Choroid plexus epithelial cell (primary cell): ENCODE data around the gene TMEM145.

Experiments
- DNase-seq: peaks from one replicate; pipeline ENCODE4 v3.0.0-alpha.2; 2010; ENCODE audit warnings: low read depth
- H3K4me3 ChIP-seq: 2 replicates; pipeline ENCODE4 v1.5.1; 2011; ENCODE audit warnings: low read depth, mild to moderate bottlenecking, control low read depth, low read length, moderate library complexity
- TF ChIP-seq, protein P1 (sequence below): conservative IDR thresholded peaks from 2 replicates; pipeline ENCODE4 v1.5.1; 2011; ENCODE audit warnings: low read depth, mild to moderate bottlenecking, control low read depth, inconsistent platforms, low read length, moderate library complexity

TMEM145 gene

DNA sequence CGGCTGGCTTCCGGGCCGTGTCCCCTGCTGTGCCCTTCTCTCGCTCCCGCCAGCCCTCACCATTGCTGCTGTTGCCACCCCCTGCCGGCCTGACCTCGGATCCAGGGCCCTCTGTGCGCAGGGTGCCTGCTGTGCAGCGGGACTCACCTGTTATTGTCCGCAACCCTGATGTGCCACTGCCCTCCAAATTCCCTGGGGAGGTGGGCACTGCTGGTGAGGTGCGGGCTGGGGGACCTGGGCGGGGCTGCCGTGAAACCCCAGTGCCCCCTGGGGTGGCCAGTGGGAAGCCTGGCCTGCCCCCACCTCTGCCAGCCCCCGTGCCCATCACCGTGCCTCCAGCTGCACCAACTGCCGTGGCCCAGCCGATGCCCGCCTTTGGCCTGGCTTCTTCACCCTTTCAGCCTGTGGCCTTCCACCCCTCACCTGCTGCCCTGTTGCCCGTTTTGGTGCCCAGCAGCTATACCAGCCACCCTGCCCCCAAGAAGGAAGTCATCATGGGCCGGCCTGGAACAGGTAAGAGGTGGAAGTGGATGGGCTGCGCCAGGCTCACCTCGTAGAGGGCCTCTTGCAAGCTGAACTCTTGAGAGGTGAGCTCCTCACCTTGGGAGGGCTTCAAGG, 38.9 kb upstream of the TMEM145 start:
- TF ChIP-seq, protein P1, sequence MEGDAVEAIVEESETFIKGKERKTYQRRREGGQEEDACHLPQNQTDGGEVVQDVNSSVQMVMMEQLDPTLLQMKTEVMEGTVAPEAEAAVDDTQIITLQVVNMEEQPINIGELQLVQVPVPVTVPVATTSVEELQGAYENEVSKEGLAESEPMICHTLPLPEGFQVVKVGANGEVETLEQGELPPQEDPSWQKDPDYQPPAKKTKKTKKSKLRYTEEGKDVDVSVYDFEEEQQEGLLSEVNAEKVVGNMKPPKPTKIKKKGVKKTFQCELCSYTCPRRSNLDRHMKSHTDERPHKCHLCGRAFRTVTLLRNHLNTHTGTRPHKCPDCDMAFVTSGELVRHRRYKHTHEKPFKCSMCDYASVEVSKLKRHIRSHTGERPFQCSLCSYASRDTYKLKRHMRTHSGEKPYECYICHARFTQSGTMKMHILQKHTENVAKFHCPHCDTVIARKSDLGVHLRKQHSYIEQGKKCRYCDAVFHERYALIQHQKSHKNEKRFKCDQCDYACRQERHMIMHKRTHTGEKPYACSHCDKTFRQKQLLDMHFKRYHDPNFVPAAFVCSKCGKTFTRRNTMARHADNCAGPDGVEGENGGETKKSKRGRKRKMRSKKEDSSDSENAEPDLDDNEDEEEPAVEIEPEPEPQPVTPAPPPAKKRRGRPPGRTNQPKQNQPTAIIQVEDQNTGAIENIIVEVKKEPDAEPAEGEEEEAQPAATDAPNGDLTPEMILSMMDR, result no peak
- DNase-seq, result no peak
- no peak overlapping the region for H3K4me3 ChIP-seq

DNA sequence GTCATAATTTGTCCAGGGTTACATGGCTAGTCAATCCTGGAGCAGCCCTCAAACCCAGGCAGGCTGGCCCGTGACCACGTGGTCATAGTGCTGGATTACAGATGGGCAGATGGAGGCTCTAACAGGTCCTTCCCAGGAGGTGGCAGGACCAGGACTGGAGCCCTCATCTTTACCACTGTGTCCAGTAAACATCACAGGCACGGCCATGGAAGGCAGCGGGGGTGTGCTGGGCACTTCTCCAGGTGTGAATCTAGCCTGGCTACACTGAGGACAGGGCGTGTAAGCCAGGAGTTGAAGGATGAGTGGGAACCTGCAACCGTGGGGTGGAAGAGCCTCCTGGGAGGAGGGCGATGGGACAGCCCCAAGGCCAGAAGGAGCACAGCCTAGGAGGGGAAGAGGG, 38.0 kb upstream of the TMEM145 start:
- DNase-seq, result no peak
- TF ChIP-seq, protein P1, result no peak
- no peak overlapping the region for H3K4me3 ChIP-seq

DNA sequence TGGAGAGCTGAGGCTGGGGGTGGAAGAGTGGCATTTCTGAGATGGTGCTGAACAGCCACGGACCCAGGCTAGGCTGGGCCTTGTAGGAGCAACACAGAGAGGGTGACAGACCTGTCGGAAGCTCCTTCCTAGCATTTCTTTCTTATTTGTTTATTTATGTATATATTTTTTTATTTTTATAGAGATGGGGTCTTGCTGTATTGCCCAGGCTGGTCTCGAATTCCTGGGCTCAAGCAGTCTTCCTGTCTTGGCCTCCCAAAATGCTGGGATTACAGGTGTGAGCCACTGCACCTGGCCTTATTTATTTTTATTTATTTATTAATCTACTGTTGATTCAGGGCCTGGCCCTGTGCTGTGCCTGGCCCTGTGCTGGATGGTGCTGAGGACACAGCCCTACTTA, 37.6 kb upstream of the TMEM145 start:
- no peak overlapping the region for H3K4me3 ChIP-seq
- TF ChIP-seq, protein P1, result no peak
- DNase-seq, result no peak

DNA sequence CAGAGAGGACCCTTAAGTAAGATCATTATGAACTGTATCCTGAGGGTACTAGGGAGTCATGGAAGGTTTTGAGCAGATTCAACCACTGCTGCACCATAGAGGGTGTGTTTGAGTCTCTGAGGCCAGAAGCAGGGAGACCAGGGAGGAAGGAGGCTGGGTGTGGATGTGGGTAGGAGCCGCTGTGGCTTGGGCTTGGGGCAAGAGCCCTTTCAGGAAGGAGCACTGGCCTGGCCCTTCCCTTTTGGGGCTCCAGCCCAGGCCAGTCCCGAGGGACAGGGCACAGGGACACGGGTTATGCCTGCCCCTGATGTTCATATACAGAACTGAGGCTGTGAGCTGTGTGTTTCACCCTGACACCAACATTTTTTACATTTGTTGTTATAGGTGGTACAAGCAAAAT, 36.8 kb upstream of the TMEM145 start:
- TF ChIP-seq, protein P1, result no peak
- no peak for DNase-seq
- H3K4me3 ChIP-seq, result no peak overlapping the region

DNA sequence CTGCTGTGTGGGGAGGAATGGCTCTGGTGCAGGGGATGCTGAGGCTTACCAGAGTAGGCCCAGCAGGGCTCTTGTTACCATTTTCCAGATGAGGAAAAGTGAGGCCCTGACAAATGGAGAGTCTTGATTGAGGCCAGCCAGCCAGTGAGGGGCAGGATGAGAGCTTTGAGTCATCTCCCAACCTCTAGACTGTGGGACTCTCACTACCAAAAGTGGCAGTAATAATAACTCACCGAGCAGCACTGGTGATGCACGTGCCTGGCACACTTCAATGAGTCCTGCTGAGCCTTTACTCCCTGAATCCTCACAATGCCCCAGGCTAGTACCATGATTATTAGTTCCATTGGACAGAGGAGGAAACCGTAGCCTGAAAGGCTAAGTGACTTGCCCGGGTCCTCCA, 36.3 kb upstream of the TMEM145 start:
- TF ChIP-seq, protein P1, result no peak
- DNase-seq, result no peak
- no peak overlapping the region for H3K4me3 ChIP-seq

DNA sequence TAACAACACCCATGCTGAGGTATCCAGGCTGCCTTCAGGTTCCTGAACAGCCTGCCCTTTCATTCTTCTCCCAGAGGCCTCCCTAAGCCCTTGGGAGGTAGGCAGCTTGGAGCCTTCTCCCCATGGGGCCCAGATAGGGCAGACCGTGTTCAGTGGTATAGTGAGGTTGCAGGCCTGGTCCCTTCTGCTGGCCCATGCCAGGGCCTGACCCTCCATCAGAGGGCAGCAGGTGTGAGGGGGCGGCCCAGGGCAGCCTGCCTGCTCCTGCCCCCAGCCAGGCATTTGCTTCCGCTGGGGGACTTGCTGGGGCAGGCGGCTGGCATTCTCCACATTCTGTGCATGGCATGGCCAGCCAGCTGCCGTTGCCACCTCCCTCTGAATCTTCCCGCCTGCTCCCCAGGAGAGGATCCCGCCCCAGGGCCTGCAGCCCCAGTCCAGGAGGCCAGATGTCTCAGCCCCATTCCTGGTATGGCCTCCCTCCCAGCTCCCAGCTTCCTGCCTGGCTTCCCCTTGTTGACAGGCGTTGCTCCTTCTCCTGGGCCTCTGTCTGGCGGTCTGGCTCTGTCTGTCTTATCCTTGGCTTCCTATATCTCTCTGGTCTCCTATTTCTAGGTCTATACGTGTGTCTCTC, 35.2 kb upstream of the TMEM145 start:
- H3K4me3 ChIP-seq, result no peak overlapping the region
- TF ChIP-seq, protein P1, result no peak
- DNase-seq, result no peak
